ENCODE measurements around the gene ATAD5. TPM values are rescaled to one million over a fixed set of nuclear protein-coding genes. Genes with fewer than 3 reads are reported as not detected.

ATAD5 gene, protein sequence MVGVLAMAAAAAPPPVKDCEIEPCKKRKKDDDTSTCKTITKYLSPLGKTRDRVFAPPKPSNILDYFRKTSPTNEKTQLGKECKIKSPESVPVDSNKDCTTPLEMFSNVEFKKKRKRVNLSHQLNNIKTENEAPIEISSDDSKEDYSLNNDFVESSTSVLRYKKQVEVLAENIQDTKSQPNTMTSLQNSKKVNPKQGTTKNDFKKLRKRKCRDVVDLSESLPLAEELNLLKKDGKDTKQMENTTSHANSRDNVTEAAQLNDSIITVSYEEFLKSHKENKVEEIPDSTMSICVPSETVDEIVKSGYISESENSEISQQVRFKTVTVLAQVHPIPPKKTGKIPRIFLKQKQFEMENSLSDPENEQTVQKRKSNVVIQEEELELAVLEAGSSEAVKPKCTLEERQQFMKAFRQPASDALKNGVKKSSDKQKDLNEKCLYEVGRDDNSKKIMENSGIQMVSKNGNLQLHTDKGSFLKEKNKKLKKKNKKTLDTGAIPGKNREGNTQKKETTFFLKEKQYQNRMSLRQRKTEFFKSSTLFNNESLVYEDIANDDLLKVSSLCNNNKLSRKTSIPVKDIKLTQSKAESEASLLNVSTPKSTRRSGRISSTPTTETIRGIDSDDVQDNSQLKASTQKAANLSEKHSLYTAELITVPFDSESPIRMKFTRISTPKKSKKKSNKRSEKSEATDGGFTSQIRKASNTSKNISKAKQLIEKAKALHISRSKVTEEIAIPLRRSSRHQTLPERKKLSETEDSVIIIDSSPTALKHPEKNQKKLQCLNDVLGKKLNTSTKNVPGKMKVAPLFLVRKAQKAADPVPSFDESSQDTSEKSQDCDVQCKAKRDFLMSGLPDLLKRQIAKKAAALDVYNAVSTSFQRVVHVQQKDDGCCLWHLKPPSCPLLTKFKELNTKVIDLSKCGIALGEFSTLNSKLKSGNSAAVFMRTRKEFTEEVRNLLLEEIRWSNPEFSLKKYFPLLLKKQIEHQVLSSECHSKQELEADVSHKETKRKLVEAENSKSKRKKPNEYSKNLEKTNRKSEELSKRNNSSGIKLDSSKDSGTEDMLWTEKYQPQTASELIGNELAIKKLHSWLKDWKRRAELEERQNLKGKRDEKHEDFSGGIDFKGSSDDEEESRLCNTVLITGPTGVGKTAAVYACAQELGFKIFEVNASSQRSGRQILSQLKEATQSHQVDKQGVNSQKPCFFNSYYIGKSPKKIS (N-terminal part only)
- total RNA-seq (1 to 10 TPM in 1 of 10 donors, under 1 TPM in 9; 0.32 to 1.4 (median 0.44) TPM), polyA plus RNA-seq (under 1 TPM; 0.14 to 0.59 TPM)
- long read RNA-seq, donor 1 = 0 reads
- long read RNA-seq, donor 2 = 0 reads
- long read RNA-seq, donor 3, partial matches to known transcripts = 2 of 2 reads
- long read RNA-seq, donor 3, other reads (novel, unspliced or antisense) = 0 of 2 reads

DNA sequence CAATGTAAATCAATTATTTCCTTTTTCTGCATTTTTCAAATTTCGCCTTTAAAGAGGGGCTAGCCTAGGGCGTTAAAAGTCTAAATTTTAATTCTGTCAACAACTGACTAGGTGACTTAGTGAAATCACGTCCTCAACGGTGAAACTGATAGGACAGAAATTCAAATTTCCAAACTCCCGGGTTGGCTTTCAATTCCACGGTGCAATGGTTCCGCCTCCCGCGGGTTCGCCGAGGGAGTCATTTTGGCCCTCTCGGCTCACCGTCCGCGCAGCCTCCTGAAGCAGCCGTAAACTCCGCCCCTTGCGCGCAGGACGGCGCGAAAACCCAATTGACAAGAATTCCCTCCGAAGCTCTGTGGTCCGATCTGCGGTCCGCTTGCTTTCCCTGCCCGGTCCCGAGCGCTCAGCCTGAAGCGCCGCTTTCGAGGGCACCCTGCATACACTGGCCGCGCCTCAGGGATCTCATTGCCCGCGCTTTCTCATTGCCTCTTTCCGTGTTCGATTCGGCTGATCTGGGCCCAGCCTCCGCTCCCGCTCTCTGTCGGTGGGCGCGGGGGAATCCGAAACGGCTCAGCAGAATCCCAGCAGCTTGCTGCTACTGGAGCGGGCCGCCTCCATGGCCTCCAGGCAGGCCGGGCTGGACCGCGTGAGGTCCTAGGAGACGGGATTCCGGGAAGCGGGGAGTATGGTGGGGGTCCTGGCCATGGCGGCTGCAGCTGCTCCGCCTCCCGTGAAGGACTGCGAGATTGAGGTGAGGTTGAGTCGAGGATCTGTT lies at the start of gene ATAD5:
Gene ATAD5, plus strand, starts transcription at position 304 of the 775 bp plus-strand sequence. Its CDS starts 382 bp downstream, at position 686.
- Histone ChIP-seq H3K27me3 (no peaks in the 10 kb centered on the region), H3K27ac (peak within 1 kb of the TSS in 7 of 10 donors; percentile 21 to 70 (median 27)), H3K4me3 (peak within 1 kb of the TSS; percentile 64 to 86 (median 78)), H3K9me3 (no peaks in the 10 kb centered on the region), H3K4me1 (peaks cover 3 to 19% (median 10%) of the 10 kb centered on the region in 9 donors), H3K36me3 (peaks cover 0 to 15% (median 0%) of the 10 kb centered on the region in 9 donors)
- intact Hi-C loops (cut with DNase I) = no loop called here
- ATAC-seq = peak; percentile 95 to 99 (median 98)
- TF ChIP-seq, protein P1, sequence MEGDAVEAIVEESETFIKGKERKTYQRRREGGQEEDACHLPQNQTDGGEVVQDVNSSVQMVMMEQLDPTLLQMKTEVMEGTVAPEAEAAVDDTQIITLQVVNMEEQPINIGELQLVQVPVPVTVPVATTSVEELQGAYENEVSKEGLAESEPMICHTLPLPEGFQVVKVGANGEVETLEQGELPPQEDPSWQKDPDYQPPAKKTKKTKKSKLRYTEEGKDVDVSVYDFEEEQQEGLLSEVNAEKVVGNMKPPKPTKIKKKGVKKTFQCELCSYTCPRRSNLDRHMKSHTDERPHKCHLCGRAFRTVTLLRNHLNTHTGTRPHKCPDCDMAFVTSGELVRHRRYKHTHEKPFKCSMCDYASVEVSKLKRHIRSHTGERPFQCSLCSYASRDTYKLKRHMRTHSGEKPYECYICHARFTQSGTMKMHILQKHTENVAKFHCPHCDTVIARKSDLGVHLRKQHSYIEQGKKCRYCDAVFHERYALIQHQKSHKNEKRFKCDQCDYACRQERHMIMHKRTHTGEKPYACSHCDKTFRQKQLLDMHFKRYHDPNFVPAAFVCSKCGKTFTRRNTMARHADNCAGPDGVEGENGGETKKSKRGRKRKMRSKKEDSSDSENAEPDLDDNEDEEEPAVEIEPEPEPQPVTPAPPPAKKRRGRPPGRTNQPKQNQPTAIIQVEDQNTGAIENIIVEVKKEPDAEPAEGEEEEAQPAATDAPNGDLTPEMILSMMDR (IDR thresholded peaks at IDR 0.05) = no peak
- peak; percentile 91 to 94 for DNase-seq
- 0% methylated on average over 59 of the region's 59 CpGs for WGBS, 2 donors

DNA sequence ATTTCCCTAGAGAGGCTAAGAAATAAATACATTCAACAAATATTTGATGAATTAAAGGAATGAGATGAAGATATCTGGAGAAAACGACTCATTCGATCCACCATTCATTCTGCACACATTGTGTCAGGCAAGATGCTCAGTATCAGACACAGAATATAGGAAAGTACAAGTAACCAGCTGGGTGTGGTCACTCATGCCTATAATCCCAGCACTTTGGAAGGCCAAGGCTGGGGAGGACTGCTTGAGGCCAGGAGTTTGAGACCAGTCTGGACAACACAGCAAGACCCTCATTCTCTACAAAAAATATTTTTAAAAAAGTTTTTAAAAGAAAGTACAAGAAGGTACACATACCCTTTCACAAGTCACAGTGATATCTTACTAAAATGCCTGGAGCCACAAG lies 49.6 kb upstream of the ATAD5 start:
- 86 to 94% methylated on average over 2 of the region's 2 CpGs for WGBS, 2 donors
- no peaks in the 10 kb centered on the region for H3K9me3 ChIP-seq
- no peak overlapping the region for H3K4me3 ChIP-seq
- intact Hi-C loops (cut with DNase I) = no loop called here
- no peak overlapping the region for H3K27ac ChIP-seq
- DNase-seq (no peak), ATAC-seq (no peak)
- H3K27me3 ChIP-seq = no peaks in the 10 kb centered on the region
- peaks cover 0 to 93% (median 14%) of the 10 kb centered on the region in 9 donors for H3K36me3 ChIP-seq
- TF ChIP-seq, protein P1 (IDR thresholded peaks at IDR 0.05) = no peak
- no peaks in the 10 kb centered on the region for H3K4me1 ChIP-seq

DNA sequence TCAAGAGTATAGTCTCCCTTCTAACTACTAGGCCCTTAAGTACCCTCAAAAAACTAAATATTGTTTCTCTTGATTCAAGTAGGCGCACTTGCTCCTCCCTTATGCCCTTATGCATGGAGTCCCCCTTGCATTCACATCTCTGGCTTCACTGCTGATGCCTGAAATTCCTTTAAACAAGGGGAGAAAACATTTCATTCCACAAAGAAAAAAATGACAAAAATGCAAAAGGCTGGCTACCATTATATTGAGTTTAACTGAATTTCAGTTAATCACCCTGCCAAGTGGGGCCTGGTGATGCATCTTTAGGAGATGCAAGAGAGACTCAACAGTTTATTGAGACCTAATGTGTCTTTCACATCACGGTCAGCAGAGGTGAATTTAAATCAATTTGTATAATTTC lies 42.8 kb upstream of the ATAD5 start:
- Histone ChIP-seq H3K27ac (no peak overlapping the region), H3K4me1 (no peaks in the 10 kb centered on the region), H3K36me3 (peaks cover 0 to 99% (median 27%) of the 10 kb centered on the region in 9 donors), H3K9me3 (no peaks in the 10 kb centered on the region), H3K27me3 (no peaks in the 10 kb centered on the region), H3K4me3 (no peak overlapping the region)
- ATAC-seq (no peak), DNase-seq (no peak)
- TF ChIP-seq, protein P1 (IDR thresholded peaks at IDR 0.05) = no peak
- whole genome bisulfite sequencing, 2 donors = 96 to 97% methylated on average over 2 of the region's 2 CpGs
- intact Hi-C loops (cut with DNase I) = no loop called here

Data from heart right ventricle (tissue), 16 donors.